DMS53 treated with DMSO at 0.1 percent for 48 hours (cell line): ENCODE measurements around the gene FNDC3B.
"Not testable (repeated sequence)": the region's sequence is repeated elsewhere in the genome, so short reads cannot be mapped to it uniquely, and the experiment has no call there.

Experiments used
- DNase-seq: peaks from one replicate; lab custom pipeline; 2025; ENCODE audit not compliant: unreplicated experiment; lab: John Stamatoyannopoulos, UW

FNDC3B gene

DNA sequence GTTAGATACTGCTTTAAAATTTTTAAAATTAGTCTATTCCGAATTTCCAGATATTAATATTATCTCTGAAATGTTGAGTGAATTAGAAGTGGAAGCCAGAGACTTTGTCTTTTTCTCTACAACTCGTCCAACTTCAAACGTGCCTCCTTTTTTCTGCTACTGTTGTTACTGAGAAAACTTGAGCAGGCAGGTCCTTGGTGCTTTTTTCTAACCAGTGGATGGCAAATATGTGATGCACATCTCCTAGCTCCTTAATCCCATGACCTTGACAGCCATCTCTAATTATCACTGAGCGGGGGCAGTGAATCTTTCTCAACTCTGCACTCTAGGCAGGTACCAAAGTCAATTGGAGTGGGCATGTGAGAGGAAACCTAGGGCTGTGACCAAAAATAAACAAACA, 50.7 kb downstream of the FNDC3B start:
- DNase-seq, result no peak

DNA sequence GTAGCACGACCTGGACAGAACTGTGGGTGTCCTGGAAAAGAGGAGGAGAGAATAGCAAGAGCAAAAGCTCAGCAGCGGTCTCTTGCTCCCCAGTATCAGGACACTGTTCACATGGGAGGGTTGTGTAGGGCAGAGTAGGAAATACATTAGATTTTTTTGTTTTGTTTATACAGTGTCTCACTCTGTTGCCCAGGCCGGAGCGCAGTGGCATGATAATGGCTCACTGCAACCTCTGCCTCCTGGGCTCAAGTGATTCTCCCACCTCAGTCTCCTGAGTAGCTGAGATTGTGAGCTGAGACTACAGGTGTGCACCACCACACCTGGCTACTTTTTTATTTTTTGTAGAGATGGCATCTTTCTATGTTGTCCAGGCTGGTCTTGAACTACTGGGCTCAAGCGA, 53.3 kb downstream of the FNDC3B start:
- DNase-seq, result no peak

DNA sequence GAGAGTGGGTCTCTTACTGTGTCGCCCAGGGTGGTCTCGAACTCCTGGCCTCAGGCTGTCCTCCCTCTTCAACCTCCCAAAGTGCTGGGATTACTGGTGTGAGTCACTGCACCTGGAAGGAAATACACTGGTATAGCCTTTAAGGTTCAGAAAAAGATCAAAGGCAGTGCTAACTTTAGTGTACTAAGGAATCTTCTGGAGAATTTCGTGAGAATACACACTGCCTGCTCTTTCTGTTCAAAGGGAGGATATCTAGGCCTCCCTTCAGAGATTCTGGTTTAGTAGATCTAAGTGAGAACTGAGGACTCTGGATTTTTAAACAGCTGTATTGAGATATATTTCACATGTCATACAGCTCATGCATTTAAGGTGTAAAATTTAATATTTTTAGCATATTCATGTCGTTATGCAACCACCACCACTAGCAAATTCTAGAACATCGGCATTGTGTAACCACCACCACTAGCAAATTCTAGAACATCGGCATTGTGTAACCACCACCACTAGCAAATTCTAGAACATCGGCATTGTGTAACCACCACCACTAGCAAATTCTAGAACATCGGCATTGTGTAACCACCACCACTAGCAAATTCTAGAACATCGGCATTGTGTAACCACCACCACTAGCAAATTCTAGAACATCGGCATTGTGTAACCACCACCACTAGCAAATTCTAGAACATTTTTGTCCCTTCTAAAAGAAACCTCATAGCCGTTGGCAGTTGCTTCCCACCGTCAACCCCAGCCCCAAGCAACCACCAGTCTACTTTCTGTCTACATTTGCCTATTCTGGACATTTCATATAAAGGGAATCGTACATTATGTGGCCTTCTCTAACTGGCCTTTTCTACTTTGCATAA, 54.4 kb downstream of the FNDC3B start:
- DNase-seq, result not testable (repeated sequence)

DNA sequence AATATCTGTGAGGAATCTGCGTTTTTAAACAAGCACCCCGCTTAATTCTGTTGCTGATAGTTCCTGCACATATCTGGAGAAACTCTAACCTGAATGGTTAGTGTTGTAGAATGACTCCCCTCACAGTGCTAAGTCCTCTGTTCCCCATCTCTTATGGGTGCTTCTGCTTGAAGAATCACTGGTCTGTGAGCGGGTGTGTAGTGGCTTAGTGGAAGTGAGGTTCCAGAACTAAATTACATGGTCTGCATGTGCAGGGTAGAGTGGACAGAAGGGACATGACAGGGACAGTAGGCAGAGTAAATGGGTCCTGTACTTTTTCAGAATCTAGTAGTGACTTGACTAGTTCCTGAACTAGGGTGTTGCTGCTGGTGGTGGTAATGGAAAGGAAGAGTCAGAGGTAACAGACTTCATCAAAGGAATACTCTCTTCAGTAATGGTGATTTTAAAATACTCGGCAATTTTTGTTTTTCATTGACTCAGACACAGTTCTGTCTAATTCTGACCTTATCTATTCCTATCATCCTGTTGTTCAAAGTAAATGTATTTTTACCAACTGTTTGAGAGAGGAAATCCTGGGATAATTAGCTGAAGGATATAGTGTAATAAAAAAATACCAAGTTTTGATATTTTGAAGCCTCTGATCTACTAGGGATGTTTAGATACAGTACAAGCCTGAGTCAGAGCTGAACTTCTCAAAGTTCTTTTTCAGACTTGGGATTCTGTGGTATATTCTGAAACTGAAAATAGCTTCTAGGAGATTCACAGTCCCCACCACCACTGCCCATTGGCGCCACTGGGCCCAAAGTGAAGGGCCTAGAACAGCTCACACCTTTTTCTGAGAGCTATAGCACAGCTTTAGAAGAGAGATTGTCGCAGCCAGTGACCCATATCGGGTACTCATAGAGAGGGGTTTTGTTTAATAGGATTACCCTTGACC, 55.5 kb downstream of the FNDC3B start:
- DNase-seq, result no peak

DNA sequence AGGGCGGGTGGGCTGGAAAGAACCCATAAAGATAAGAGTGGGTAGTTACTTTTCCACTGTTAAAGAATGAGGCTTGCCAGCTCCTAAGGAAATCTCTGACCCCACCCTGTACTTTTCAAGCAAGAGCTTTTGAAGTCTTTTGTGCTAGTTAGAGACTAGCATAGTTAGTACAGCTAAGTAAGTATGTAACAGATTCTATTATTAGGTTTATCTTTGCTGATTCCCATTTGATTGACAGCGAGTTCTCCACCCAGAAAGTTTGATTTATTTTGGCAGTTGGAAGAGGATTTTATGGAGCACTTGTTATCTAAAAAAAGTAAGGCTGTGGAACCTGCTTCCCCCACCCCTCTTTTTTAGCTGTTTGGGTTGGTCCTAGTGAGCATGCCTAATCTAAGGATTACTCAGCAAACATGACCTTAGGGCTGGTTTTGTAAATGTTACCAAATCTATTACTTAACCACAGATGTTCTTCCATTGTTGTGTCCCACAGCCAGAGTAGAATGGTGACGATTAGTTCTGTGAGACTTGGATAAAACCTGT, 57.6 kb downstream of the FNDC3B start:
- DNase-seq, result no peak

DNA sequence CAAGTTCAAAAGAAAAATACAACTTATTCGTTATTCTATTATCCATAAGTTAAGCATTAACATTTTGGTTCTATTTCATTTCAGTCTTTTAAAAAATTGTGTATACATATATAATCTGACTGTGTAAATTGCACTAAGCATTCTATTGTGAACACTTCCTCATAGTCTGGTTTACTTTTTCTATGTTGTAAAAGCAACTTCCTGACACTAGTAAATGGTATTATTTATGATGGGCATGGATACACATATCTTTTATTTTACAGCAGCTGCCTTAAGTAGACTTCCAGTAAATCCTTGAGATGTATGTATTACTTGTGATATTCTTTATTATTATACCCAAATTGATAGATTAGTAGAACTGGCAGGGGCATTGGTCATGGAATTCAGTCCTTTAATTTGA, 58.2 kb downstream of the FNDC3B start:
- no peak for DNase-seq

DNA sequence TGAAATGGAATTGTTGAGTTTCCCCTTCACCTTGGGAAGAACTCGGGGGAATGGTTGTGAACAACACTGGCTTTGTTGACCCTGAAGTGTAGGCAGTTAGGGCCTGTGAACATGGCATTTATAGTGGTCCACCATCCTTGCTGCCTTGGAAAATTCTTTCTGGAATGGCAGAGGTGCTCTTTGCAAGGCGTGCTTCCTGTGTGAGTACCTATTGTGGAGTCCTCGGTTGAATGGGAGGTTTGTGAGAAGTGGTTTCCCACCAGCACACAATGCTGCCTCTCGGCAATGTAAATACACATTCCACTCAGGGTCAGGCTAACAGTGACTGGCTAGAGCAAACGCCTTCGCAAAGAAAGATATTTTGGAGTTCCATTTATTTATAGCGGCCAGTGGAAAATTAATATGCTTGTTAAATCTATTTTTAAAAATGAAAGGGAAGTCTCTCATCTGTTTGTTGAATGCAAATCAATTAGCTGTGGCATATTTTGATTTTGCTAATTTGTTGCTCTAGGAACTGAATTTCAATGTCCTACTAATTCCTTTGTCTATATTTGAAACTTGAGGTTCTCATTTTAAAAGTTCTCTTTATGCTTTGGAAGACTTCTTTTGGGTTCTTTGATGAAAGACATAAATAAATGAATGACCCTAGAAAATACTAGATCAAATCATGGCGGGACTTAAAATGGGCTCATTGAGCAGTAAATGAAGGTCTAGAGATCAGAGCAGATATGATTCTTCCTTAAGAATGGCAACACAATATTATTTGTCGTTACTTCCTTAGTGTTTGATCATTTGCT, 59.5 kb downstream of the FNDC3B start:
- DNase-seq, result peak; percentile 79

DNA sequence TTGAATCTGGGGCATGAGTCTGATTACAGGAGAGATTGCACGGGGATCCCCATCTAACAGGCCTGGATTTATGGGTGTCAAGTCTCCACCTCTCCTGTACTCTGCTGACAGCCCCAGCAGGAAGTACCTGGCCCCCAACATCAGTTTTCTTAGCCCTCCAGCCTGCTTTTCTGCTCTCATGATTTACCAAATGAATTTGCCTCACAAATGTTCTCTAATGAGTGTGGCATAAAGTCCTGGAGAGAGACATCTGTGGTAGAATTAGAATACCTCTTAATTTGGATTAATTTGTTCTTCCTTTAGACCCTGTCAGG, 60.1 kb downstream of the FNDC3B start:
- no peak for DNase-seq

DNA sequence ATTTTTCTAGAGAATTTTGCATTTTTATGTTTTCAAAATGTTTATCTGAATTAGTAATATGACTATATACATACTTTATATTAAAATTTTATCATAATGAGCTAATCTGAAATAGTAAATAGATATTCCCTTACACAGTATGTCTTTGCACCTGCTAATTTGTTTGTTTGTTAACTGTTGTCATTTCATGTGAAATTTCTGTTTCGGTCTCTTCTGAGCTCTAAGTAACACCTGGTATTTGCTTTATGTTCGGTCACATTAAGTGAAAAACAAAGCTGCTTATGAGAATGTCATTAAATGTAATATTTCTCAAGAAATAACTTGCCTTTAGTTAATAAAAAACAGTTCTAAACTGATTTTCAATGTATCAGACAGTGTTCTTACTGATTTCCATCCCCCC, 61.1 kb downstream of the FNDC3B start:
- no peak for DNase-seq

DNA sequence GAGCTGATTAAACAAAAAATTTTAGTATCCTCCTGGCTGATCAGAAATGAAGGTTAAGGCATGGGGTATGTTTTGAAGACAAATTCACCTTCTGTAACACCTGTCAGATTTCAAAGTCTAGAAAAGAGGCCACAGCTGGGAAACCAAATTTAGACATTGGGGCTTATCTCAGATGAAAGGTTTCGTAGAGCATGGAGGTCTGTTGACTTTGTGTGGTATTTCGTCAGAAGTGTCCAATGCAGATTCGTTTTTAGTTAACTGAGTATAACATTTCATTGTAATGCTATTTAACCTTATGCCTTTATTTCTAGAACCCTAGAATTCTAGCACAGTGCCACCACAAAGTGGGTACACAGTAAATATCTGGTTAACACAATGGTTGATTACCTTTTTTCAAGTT, 61.7 kb downstream of the FNDC3B start:
- no peak for DNase-seq

DNA sequence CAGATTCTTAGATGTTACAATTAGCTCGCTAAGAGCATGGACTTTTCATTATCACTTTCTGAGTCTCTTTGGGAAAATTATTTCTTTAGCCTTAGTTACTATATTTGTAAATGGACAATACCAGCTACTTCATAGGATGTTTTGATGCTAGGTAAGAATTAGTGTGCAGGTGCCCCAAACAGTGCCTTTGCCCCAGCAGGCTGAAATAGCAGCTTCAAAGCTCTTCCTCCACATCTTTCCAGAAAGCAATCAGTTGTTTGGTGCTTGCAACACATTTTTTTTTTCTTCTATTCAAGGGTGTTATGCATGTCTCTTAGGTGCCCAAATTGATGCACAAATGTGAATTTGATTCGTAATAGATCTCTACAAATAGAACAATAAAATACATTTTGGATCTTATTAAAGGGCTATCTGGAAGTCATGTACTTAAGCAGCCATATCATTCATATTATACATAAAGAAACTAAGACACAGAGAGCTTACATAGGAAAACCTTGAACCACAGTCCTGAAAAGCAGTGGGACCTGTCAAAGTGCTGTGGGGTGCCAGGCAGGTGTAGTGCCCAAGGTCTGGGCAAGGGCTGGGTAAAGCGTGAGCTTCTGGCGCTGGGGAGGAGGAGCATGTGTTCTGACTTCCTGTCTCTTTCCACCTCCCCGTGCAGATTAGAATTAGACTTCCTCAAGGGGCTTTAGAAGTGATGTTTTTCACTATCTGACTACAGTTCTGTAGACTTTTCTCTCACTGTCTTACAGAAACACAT, 62.9 kb downstream of the FNDC3B start:
- no peak for DNase-seq

DNA sequence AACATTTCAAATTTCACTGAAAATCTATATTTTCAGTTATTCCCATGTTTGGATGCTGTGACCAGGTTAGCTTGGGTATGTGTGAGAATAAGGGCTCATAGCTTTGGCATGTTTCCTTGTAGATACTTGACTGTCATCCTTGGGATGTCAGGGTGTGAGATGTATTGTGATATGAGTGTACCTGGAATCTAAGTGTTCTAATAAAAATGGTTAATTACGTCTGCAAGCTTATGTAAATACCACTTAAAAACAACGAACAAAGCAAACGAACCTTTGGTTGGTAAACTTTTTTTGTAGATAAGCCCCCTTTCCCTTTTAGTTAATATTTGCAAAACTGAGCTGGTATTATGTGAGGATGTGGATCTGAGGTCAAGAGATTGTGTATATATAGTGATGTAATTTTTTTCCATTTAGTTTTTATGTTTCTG, 63.5 kb downstream of the FNDC3B start:
- DNase-seq, result no peak

DNA sequence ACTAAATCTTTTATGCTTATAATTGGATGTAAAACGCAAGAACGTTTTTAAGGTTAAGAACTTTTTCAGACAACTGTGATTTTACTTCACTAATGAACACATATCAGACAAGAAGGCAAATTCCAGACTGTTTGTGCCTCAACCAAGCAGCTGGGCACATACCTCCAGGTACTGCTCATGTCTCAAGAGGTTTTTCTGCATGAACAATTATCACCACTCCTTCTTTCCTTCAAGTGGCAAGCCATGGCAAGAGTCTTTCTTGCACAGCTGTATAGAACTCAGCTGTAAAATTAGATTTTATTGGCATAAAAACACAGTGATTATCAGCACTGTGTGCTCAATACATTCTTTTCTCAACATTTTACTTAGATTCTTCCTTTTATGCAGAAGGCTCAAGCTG, 64.3 kb downstream of the FNDC3B start:
- no peak for DNase-seq

DNA sequence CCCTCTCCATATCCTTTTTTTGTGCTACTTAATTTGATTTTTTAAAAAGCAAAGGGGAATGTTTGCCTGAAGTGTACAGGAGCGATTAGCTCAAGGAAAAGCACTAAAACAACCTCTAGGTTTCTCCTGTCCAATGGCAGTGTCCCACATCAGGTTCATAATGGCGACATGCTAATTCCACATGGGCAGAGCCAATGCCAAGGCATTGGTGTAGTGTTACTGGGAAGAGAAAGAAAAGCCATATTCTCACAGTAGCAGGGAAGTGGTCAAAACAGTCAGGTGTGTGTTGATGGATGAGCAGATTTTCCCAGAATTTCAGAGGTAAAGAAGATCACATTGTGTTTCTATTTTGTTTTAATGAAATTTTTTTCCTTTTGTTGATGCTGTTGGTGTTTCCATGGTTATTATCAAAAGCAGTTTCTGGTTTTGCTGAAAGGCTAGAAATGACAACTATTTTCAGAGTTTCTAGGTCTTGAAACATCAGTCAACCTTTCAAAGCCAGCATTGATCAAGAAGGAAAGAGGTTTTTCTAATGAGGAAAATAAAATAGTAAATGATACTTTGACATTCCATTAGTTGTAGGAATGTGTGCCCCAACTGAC, 65.2 kb downstream of the FNDC3B start:
- DNase-seq, result no peak

DNA sequence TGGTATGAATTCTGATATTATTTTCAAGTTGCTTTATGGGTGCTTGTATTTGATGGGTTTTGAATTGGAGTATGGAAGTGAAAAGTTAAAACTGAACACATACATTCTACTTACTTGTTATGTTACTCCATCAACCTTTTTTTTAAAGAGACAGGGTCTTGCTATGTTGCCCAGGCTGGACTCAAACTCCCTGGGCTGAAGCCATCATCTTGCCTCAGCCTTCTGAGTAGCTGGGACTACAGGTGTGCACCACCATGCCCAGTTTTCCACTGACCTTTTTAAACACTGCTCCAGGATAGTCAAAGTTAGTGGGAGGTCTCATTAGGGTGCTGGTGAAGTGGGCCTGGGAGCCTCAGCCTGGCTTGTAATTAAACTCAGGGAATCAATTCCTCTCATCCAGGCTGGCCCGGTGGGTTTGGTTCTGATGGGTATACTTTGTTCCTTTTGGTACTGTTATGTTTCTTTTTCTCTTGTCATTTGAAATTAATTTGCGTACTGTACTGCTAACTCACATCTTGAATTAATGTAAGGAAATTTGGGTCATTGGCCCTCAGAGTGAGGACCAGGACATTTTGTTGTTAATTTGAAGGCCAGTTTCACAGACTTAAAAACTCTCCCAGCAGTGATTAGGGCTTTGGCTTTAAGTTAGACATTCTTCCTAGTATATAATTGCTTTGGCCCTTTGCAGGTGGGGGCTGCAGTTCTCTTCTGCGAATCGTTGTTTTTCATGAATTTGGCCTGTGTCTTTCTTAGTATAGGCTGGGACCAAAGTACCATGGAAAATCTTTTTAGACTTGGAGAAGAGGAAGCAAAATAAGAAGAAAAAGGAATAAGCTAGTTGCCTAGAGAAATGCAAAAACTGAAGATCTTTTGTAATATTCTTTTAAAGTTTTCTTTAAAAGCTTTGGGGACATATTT, 66.9 kb downstream of the FNDC3B start:
- no peak for DNase-seq

DNA sequence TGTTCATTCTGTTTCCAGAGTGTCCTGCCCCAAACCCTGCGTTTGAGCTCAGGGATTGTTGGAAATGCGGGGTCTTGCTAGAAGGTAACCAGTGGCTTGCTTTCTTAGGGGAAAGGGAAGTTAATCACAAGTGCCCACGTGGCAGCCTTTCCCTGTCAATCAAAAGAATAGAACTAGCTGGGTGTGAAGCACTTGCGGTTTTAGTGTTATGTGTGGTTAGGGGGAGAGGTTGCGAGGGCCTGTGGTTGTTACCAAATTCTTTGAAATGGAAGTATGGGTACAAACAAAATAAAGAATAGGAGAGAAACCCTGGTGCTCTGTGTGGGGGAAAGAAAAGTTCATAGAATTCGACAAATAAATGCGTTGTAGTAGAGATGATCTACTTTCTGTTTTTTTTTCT, 67.6 kb downstream of the FNDC3B start:
- DNase-seq, result no peak

DNA sequence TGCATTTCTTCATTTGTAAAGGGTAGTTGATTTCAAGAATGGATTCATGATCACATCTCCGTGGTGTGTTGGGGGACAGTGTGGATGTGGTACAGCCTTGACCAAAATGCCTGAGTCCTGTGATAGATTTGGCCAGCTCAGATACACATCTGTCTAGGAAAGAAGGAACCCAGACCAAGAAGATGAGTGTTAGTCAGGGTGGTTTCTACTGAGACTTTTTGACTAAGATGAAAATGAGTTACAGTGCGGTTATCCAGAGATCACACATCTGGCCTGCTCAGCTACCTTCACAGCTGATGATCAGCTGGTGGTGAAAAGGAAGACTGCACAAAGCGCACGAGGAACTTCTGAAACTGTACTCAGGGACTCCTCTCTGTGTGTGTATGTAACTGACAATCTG, 68.0 kb downstream of the FNDC3B start:
- DNase-seq, result no peak

DNA sequence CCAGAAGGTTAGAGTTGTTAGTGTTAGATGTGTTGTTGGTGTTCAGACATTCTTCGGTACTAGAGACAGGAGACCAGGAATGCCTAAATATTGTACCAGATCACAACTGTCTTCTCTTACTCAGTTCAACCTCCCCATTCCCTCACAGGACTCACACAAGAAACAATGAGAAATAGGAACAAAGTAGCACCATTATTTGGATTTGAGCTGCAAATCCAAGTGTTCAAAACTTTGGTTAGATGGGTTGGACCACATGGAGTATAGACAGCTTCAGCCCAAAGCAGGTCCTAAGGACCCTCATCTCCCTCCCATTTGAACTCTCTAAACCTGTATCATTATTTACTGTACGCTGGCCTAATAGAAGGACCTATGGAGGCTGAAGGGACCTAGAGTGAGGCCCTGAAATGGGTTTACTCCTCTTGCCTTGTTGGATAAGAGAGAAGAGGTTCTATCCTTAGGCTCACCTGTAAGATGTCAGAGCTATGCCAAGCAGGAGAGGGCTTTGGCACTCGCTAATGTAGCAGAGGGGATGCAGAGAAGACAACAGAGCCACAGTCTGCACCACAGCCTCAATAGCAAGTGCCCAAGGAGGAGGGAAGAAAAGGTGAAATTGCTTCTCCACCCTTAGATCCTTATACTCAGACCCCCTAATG, 70.9 kb downstream of the FNDC3B start:
- no peak for DNase-seq
